NCI-H1694 treated with DMSO at 0.1 percent for 48 hours (cell line): ENCODE data around the gene WIF1.

Experiments used
- DNase-seq: peaks from one replicate; lab custom pipeline; 2025; lab: John Stamatoyannopoulos, UW

WIF1 gene

DNA sequence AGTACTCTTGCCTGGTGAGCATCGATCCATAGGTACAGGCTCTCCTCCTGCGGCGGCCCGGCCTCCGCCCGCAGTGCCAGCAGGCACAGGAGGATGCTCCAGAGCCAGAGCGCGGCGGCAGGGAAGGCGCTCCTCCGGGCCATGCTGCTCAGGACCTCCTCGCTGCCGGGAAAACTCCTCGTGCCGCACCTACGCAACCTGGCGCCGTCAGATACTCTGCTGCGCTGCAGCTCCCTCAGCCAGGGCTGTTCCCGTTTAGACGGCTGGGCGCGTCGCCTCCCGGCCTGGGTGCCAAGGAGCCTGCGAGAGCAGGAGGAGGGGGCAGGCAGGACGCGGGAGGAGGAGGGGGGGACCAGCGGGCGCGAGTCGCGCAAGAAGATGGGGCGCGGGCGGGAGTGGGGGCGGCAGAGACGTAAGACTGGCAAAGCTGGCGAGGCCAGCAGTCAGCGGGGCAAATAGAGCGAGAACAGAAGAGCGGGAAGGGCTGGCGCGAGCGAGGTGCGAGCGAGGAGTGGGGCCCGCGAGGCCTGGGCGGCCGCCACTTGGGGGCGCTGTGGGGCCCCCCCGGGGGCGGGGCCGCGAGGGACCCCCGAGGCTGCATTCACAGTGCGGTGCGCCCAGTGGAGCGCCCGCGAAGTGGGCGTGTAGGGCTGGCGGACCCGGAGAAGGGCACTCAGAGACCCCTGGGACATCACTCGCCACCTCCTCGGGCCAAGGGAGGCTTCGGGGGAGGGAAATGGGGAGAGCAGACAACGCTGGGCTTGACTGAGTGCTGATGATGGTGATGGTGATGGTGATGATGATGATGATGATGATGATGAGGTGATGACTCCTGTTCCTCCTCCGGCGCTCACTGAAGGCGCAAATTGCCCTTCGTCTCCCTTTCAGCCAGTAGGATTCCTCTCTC, at the start of gene WIF1:
Gene WIF1, minus strand, starts transcription at position 257 of the 907 bp plus-strand sequence. Its CDS starts 114 bp downstream, at position 143.
- DNase-seq: no peak

DNA sequence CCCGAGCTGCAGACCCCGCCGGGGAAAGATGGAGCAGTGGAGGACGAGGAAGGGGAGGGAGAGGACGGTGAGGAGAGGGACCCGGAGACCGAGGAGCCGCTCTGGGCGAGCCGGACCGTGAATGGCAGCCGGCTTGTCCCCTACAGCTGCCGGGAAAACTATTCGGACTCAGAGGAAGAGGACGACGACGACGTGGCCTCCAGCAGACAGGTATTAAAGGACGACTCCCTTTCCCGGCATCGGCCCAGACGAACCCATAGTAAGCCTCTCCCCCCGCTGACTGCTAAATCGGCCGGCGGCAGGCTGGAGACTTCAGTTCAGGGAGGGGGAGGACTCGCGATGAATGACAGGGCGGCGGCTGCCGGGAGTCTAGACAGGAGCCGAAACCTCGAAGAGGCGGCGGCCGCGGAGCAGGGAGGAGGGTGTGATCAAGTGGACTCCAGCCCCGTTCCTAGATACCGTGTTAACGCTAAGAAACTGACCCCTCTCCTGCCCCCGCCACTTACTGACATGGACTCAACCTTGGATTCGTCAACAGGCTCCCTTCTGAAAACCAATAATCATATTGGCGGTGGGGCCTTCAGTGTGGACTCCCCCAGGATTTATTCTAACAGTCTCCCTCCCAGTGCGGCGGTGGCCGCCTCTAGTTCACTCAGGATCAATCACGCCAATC, 49.2 kb upstream of the WIF1 start:
- no peak for DNase-seq

DNA sequence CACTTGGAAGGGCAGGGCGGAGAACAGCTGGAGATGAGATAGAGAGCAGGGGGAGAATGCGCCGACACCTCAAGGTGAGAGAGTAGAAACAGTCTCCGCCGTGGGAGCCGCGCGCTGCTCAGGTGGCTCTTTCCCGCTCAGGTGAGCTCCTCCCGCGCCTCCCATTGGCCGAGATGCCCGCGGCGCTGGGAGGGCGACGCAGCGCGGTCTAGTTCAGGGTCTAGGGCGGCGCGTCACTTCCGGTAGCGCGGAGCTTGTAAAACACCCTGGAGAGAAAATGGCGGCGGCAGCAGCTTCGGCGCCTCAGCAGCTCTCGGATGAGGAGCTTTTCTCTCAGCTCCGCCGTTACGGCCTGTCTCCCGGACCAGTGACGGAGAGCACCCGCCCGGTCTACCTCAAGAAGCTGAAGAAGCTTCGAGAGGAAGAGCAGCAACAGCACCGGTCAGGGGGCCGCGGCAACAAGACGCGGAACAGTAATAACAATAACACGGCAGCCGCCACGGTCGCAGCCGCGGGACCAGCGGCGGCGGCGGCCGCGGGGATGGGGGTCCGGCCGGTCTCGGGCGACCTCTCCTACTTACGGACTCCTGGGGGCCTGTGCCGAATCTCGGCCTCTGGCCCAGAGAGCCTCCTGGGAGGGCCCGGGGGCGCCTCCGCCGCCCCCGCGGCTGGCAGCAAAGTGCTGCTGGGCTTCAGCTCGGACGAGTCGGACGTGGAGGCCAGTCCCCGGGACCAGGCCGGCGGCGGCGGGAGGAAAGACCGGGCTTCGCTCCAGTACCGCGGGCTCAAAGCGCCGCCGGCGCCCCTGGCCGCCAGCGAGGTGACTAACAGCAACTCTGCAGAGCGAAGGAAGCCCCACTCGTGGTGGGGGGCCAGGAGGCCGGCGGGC, 48.5 kb upstream of the WIF1 start, which contains the start of gene LEMD3:
Gene LEMD3, plus strand, starts transcription at position 264 of the 889 bp plus-strand sequence. Its CDS starts 14 bp downstream, at position 278.
- DNase-seq: peak; percentile 78

DNA sequence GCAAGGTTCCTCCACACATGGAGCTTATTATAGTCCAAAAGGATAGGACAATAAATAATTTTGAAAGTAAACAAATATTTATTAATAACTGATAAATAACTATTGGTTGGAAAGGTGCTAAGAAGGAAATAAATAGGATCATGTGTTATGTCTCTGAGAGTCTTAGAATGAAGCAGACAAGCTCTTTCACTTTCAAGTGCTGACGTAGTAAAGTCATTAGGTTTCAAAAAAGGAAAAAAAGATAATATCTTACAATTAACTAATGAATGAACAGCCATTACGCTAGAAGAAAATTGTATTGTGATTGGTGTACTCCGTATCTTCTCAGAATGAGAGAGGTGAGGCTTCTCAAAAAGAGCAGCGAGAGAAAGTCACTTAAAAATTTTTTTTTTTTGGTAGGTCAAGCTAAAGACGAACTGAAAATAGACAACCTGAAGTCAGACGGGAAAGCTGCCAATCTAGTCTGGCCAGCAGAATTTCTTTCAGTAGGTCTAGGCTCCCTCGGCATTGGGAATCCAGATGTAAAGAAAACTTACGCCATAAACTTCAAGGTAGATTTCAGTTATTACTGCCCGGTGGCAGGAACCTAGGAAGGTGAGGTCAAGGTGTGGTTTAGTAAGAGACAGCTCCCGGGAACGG, 47.7 kb upstream of the WIF1 start:
- no peak for DNase-seq

DNA sequence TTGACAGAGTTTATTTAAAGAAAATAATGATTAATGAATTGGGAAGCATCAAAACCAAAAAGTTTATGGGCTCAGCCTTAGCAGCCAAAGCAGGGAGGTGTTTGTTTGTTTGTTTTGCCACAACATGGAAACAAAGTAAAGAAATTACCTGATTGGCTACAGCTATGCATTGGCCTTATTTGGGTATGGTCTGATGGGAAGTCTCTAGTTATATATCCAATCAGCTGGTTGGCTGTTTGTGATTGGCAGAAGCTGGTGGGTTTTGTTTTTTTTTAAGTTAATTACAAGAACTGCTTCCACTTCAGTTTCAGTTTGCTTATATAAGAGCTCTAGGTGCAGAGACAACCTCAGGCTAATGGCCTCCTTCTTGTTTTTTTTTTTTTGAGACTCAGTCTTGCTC, 43.7 kb upstream of the WIF1 start:
- no peak for DNase-seq

DNA sequence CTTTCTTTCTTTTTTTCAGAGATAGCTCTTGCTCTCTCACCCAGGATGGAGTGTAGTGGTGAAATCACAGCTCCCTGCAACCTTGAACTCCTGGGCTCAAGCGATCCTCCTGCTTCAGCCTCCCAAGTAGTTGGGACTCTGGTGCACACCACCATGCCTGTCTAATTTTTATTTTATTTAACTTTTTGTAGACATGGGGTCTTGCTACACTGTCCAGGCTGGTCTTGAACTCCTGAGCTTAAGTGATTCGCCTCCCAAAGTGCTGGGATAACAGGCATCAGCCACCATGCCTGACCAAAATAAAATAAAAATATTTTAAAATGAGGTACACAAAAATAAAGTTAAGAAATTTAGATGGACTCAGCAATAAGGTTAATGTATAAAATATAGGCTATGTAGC, 43.1 kb upstream of the WIF1 start:
- DNase-seq: no peak

GRCh38 chr12:65162609-65163008, 41.5 kb upstream of the WIF1 start:
- no peak for DNase-seq

- no peak for DNase-seq
Measured at GRCh38 chr12:65157091-65157490, 36.0 kb upstream of the WIF1 start.

DNA sequence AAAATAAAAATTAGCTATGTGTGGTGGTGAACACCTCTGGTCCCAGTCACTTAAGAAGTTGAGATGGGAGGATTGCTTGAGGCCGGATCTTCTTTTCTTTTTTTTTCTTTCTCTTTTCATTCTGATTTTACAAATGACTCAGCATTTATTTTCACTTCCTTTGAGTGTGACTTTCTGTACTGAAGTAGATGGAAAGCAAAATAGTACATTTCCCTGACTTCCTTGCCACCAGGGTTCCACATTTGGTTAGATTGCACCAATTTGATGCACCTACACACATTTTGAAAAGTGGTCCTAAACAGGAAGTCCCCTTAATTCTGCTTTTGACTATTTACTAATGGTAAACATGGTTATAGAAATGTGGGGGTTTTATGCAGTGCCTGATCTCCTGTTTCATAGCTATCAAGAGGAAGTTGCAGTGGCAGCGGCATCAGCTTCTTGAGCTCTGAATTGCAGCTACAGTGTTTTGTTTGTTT, 35.3 kb upstream of the WIF1 start:
- DNase-seq: no peak

DNA sequence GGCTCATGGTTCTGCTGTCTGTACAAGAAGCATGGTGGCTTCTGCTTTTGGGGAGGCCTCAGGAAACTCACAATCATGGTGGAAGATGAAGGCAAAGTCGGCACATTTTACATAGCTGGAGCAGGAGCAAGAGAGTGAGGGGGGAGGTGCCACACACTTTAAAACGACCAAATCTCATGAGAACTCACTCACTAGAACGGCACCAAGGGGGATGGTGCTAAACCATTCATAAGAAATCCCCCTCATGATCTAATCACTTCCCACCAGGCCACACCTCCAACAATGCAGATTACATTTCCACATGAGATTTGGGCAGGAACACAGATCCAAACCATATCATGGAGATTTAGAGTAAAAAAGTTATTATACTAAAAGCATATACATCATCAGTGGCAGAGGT, 34.7 kb upstream of the WIF1 start:
- no peak for DNase-seq

- DNase-seq: no peak
Measured at GRCh38 chr12:65152596-65152995, 31.5 kb upstream of the WIF1 start.

DNA sequence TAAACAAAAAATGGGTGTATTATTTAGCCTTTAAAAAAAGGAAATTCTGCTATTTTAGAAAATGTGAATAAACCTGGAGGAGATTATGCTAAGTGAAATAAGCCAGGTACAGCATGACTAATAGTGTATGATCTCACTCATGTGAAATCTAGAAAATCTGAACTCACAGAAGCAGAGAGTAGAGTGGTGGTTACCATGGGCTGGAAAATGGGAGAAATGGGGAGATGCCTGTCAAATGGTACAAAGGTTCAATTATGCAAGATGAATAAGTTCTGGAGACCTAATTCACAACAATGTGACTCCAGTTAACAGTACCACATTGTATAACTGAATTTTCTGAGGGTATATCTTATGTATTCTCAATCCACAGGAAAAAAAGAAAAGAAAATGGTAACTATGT, 30.9 kb upstream of the WIF1 start:
- DNase-seq: no peak

DNA sequence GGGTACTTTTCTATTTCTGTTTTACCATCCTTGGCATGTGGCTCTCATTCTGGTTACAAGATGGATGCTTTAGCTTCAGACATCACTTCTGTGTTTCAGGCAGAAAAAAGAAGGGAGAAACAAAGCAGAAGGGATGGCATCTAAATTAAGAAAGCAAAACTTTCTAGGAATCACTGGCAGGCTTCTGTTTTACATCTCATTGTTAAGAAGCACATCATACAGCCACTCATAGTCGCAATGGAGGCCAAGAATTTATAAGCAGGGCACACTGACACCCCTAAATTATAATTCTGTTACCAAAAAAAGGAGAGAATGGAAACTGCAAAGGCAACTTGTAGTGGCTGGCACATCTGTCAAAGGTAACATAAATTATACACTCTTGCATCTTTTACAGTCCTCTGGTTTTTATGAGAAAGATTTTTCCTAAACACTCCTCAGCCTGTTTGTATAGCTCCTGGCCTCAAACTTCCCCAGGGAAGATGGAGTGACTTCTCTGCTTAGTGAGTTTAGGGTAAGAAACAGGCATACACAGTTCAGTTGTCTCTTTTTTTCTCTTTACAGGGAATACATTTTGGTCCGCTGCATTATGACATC, 26.3 kb upstream of the WIF1 start:
- no peak for DNase-seq

GRCh38 chr12:65140738-65141137, 19.6 kb upstream of the WIF1 start:
- DNase-seq: no peak

- no peak for DNase-seq
Measured at GRCh38 chr12:65139389-65139788, 18.3 kb upstream of the WIF1 start.

GRCh38 chr12:65133879-65134278, 12.8 kb upstream of the WIF1 start:
- no peak for DNase-seq

DNA sequence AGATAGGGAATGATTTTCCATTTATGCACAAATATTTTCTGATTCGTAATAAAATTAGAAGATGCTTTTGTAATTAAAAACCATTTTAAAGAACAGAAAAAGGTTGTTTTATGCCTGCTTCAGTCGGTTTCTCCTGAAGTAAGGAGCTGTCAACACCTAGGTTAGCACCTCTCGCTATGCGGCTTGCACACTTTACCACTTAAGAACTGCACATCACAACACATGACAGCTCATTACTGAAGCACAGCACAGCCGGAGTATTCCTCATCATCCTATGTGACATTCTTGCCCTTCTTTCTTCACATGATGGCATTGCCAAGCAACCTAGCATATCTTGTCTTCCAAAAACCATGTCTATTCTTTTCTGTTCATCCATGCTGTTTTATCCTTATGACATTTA, 5.4 kb upstream of the WIF1 start:
- no peak for DNase-seq

GRCh38 chr12:65125975-65126374, 4.9 kb upstream of the WIF1 start:
- DNase-seq: no peak

DNA sequence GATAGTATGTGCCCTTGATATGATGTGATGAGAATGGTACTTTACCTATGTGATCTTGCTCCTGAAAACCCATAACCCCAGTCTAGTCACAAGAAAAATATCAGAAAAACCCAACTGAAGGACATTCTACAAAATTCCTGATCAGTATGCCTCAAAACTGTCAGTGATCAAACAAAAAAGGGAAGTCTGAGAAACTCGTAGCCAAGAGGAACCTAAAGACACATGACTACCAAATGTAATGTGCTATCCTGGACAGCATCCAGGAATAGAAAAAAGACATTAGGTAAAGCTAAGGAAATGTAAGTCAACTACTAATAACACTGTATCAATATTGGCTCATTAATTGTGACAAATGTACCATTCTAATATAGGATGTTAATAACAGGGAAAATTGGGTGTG, 4.1 kb upstream of the WIF1 start:
- DNase-seq: no peak

DNA sequence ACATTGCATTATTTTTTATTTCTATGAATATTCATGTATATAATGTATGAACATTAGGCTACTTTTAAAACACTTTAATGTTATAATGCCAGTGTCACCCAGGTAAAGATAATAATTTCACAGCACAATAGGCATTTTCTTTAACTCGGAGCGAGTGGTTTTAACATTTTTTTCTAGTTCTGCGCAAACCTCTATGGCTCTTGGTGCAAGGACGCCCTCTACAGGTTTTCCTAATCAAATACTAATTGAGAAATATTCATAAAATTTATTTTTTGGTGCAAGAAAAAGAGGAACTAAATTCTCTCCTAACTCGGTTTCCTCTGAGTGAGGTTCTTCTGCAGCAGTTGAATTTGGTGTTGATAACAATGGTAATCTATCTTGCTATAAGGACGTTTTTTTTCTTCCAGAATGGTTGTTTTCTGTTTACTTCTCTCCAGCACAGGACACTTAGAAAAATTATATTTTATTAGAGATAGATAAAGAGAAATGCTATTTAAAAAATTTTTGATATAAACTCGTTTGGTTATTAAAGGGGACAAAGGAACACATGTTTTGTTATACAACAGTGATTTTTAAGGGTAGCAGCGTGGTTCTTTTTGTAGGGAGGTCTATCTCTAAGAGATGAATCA, 2.4 kb upstream of the WIF1 start:
- DNase-seq: peak; percentile 35

DNA sequence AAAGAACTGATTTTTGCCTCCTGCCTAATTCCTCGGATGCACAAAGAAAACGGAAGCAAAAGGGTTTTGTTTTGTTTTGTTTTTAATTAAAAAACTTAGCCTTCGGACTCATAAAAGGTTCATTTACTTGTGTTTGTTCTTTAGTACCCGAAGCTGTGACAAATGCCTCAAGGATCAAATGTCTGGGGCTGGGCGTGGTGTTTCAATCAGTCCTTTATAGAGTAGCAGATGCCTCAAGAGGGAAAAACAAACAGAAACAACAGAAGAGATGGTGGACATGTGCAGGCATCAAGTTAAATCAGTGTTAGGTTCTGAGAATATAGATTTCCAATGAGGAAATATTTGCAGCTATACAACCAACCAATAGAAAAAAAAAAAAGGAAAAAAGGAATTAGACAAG, 1.6 kb upstream of the WIF1 start:
- no peak for DNase-seq
